ENCODE measurements around the gene DIDO1. TPM values are rescaled to one million over a fixed set of nuclear protein-coding genes. Genes with fewer than 3 reads are reported as not detected.

The DIDO1 gene
- polyA plus RNA-seq, 1 experiment = 19.8 TPM

GRCh38 chr20:62864207-62864606, 62.1 kb downstream of the DIDO1 start:
- CTCF ChIA-PET = interaction anchor here (1.0 kb wide), 1 partner anchor 145 kb away, joined by 4 read pairs; no protein-coding TSS in a partner anchor
- POLR2A ChIA-PET = no interaction called here
- Histone ChIP-seq H3K27me3 (ENCODE audit: control insufficient read depth, insufficient read depth, low read length) (no peaks in the 10 kb centered on the region), H3K36me3 (ENCODE audit: control insufficient read depth, insufficient read depth, low read length) (no peaks in the 10 kb centered on the region), H3K4me3 (ENCODE audit: low read depth, low read length) (no peak overlapping the region)
- no peak for DNase-seq (ENCODE audit: low read depth)
- TF ChIP-seq CTCF (IDR thresholded peaks at IDR 0.05; ENCODE audit: insufficient read depth, low read depth, low read length) = no peak

- ChIA-PET CTCF (no interaction called here), POLR2A (no interaction called here)
- Histone ChIP-seq H3K27me3 (ENCODE audit: control insufficient read depth, insufficient read depth, low read length) (no peaks in the 10 kb centered on the region), H3K4me3 (ENCODE audit: low read depth, low read length) (peak within 1 kb of the TSS; percentile 59), H3K36me3 (ENCODE audit: control insufficient read depth, insufficient read depth, low read length) (peaks cover 7% of the 10 kb centered on the region)
- TF ChIP-seq CTCF (IDR thresholded peaks at IDR 0.05; ENCODE audit: insufficient read depth, low read depth, low read length) = no peak
- DNase-seq (ENCODE audit: low read depth) = no peak
Measured at GRCh38 chr20:62861726-62862336, 64.5 kb downstream of the DIDO1 start, which contains the start of gene TCFL5. Gene TCFL5, minus strand, starts transcription at chr20:62861822. Its CDS starts 152 bp downstream, at chr20:62861670.

- Histone ChIP-seq H3K36me3 (ENCODE audit: control insufficient read depth, insufficient read depth, low read length) (peaks cover 10% of the 10 kb centered on the region), H3K27me3 (ENCODE audit: control insufficient read depth, insufficient read depth, low read length) (no peaks in the 10 kb centered on the region), H3K4me3 (ENCODE audit: low read depth, low read length) (peak overlapping the region; percentile 59)
- no peak for DNase-seq (ENCODE audit: low read depth)
- TF ChIP-seq CTCF (IDR thresholded peaks at IDR 0.05; ENCODE audit: insufficient read depth, low read depth, low read length) = no peak
- POLR2A ChIA-PET = no interaction called here
- CTCF ChIA-PET = no interaction called here
Measured at GRCh38 chr20:62860924-62861691, 65.2 kb downstream of the DIDO1 start.

- peak overlapping the region; percentile 59 for H3K4me3 ChIP-seq (ENCODE audit: low read depth, low read length)
- H3K27me3 ChIP-seq (ENCODE audit: control insufficient read depth, insufficient read depth, low read length) = no peaks in the 10 kb centered on the region
- CTCF ChIA-PET = interaction anchor here (1.0 to 1.1 kb wide), 2 partner anchors 13 to 162 kb away, joined by 3 read pairs; no protein-coding TSS in a partner anchor
- peaks cover 10% of the 10 kb centered on the region for H3K36me3 ChIP-seq (ENCODE audit: control insufficient read depth, insufficient read depth, low read length)
- DNase-seq (ENCODE audit: low read depth) = no peak
- TF ChIP-seq CTCF (IDR thresholded peaks at IDR 0.05; ENCODE audit: insufficient read depth, low read depth, low read length) = peak; percentile 25; the same call in 1 of the 2 replicates
- POLR2A ChIA-PET = interaction anchor here (0.5 kb wide), 1 partner anchor 131 kb away, joined by 4 read pairs; no protein-coding TSS in a partner anchor
Measured at GRCh38 chr20:62860391-62860923, 65.8 kb downstream of the DIDO1 start.

- H3K36me3 ChIP-seq (ENCODE audit: control insufficient read depth, insufficient read depth, low read length) = peaks cover 10% of the 10 kb centered on the region
- ChIA-PET CTCF (interaction anchor here (0.6 to 1.1 kb wide), 3 partner anchors 12 to 161 kb away, joined by 3 read pairs; no protein-coding TSS in a partner anchor), POLR2A (no interaction called here)
- TF ChIP-seq CTCF (IDR thresholded peaks at IDR 0.05; ENCODE audit: insufficient read depth, low read depth, low read length) = no peak
- H3K4me3 ChIP-seq (ENCODE audit: low read depth, low read length) = no peak overlapping the region
- DNase-seq (ENCODE audit: low read depth) = no peak
- no peaks in the 10 kb centered on the region for H3K27me3 ChIP-seq (ENCODE audit: control insufficient read depth, insufficient read depth, low read length)
Measured at GRCh38 chr20:62859721-62860120, 66.6 kb downstream of the DIDO1 start.

Measured in BJ (cell line).